ENCODE data around the gene NAT16.
A peak's percentile ranks its signal among the peaks of the same experiment; 100 is the strongest.

The NAT16 gene

GRCh38 chr7:101170617-101171441 lies 9.3 kb downstream of the NAT16 start:
- peak; percentile 55 to 59 (median 56) for DNase-seq

GRCh38 chr7:101169838-101170551 lies 10.1 kb downstream of the NAT16 start:
- peak; percentile 74 to 86 (median 83) for DNase-seq

GRCh38 chr7:101169110-101169837 lies 10.8 kb downstream of the NAT16 start:
- DNase-seq = no peak

- DNase-seq = no peak
Measured at GRCh38 chr7:101168412-101169049, 11.6 kb downstream of the NAT16 start.

- DNase-seq = no peak
Measured at GRCh38 chr7:101167645-101168411, 12.3 kb downstream of the NAT16 start.

- peak in 2 of 3 donors; percentile 46 to 62 for DNase-seq
Measured at GRCh38 chr7:101166909-101167644, 13.0 kb downstream of the NAT16 start.

- DNase-seq = no peak
Measured at GRCh38 chr7:101166648-101166908, 13.5 kb downstream of the NAT16 start.

GRCh38 chr7:101165958-101166647 lies 14.0 kb downstream of the NAT16 start:
- no peak for DNase-seq

GRCh38 chr7:101165075-101165957 lies 14.8 kb downstream of the NAT16 start, which contains the start of gene VGF:
Gene VGF, minus strand, starts transcription at chr7:101165569. Its CDS starts 726 bp downstream, at chr7:101164843.
- DNase-seq = peak; percentile 98 to 100 (median 99)

GRCh38 chr7:101164071-101164840 lies 15.8 kb downstream of the NAT16 start:
- DNase-seq = peak; percentile 13 to 75 (median 54)

GRCh38 chr7:101163279-101164070 lies 16.6 kb downstream of the NAT16 start:
- peak in 1 of 3 donors; percentile 17 for DNase-seq

GRCh38 chr7:101162551-101163278 lies 17.4 kb downstream of the NAT16 start:
- peak; percentile 46 to 73 (median 55) for DNase-seq

GRCh38 chr7:101161692-101162471 lies 18.2 kb downstream of the NAT16 start:
- DNase-seq = no peak

- DNase-seq = no peak
Measured at GRCh38 chr7:101160910-101161309, 19.2 kb downstream of the NAT16 start.

- DNase-seq = peak in 1 of 3 donors; percentile 40
Measured at GRCh38 chr7:101159696-101160674, 20.1 kb downstream of the NAT16 start.

All from suppressor macrophage treated with lipopolysaccharide for 1 hour (primary cell).